Tibial artery (tissue), 4 donors: Measurements from ENCODE around the gene LRP6.
"Not testable (repeated sequence)": the region's sequence is repeated elsewhere in the genome, so short reads cannot be mapped to it uniquely, and the experiment has no call there.

Experiments
- DNase-seq, 2 donors: peaks; one replicate each; pipeline ENCODE4 v3.0.0-alpha.2; 2019
- H3K27ac ChIP-seq, 2 donors: fragments of 200-600 bp; sonication (generic) in 1 of 2; 1 replicate in 1 of 2; 2 replicates in 1 of 2; pipeline ENCODE4 v1.5.1; 2018 to 2019; ENCODE audit warnings: mild to moderate bottlenecking in 1 of 2
- H3K27me3 ChIP-seq, 2 donors: fragments of 200-600 bp; sonication (generic) in 1 of 2; one replicate each; pipeline versions ENCODE4 v1.5.1 to v1.6.0; 2016 to 2019
- H3K36me3 ChIP-seq, 3 donors: fragments of 200-600 bp; sonication (generic) in 2 of 3; one replicate each; pipeline ENCODE4 v1.5.1; 2016 to 2019; ENCODE audit warnings: mild to moderate bottlenecking in 2 of 3
- H3K4me1 ChIP-seq, 4 donors: fragments of 200-600 bp; sonication (generic) in 2 of 4; 1 replicate in 3 of 4; 2 replicates in 1 of 4; pipeline ENCODE4 v1.5.1; 2016 to 2019
- H3K4me3 ChIP-seq, 2 donors: fragments of 200-600 bp; sonication (generic) in 1 of 2; 1 replicate in 1 of 2; 2 replicates in 1 of 2; pipeline ENCODE4 v1.5.1; 2018 to 2019; ENCODE audit warnings: mild to moderate bottlenecking in 2 of 2
- H3K9me3 ChIP-seq, 3 donors: fragments of 200-600 bp; sonication (generic) in 1 of 3; one replicate each; pipeline ENCODE4 v1.5.1; 2016 to 2019
- CTCF ChIP-seq, 2 experiments: fragments of 200-600 bp in 1 of 2; fragments of 450-650 bp in 1 of 2; IDR thresholded peaks; one replicate each; pipeline ENCODE4 v1.5.1; 2017 to 2019; ENCODE audit warnings: antibody characterized with exemption in 2 of 2, mild to moderate bottlenecking in 1 of 2, moderate library complexity in 1 of 2
- intact Hi-C: fragments of 100-400 bp; cut with DNase I; formaldehyde crosslinking; loops from one replicate; pipeline ENCODE4 v1.15.0; 2023; ENCODE audit warnings: low total_unique reads

Gene LRP6

GRCh38 chr12:12266873-12267741 is at the start of gene LRP6:
TSS of gene LRP6 (minus strand) at chr12:12267044. CDS start at chr12:12266735, 309 bp downstream.
- H3K27ac ChIP-seq, result peak within 1 kb of the TSS; percentile 97 to 99
- peaks cover 0 to 20% (median 8%) of the 10 kb centered on the region in 4 donors for H3K4me1 ChIP-seq
- intact Hi-C loops, result loop anchor here (5.0 to 10.0 kb wide), 2 partner anchors 448 to 1095 kb away; partner anchors contain the start of genes CDKN1B and SMIM10L1
- peak; percentile 83 to 92 for DNase-seq
- H3K27me3 ChIP-seq, result no peaks in the 10 kb centered on the region
- no peaks in the 10 kb centered on the region for H3K9me3 ChIP-seq
- H3K36me3 ChIP-seq, result no peaks in the 10 kb centered on the region
- peak within 1 kb of the TSS; percentile 64 to 87 for H3K4me3 ChIP-seq
- no peak for TF ChIP-seq CTCF (IDR thresholded peaks at IDR 0.05)

GRCh38 chr12:12315838-12316237 is 49.0 kb upstream of the LRP6 start:
- Histone ChIP-seq H3K27ac (no peak overlapping the region), H3K4me3 (no peak overlapping the region), H3K27me3 (no peaks in the 10 kb centered on the region), H3K9me3 (no peaks in the 10 kb centered on the region), H3K36me3 (no peaks in the 10 kb centered on the region), H3K4me1 (peaks cover 0 to 15% (median 0%) of the 10 kb centered on the region in 4 donors)
- no peak for TF ChIP-seq CTCF (IDR thresholded peaks at IDR 0.05)
- intact Hi-C loops, result no loop called here
- DNase-seq, result no peak

- intact Hi-C loops, DNase-seq, H3K4me1 ChIP-seq, H3K9me3 ChIP-seq, H3K27ac ChIP-seq, H3K36me3 ChIP-seq, H3K4me3 ChIP-seq, H3K27me3 ChIP-seq: not testable (repeated sequence)
Observed at GRCh38 chr12:12310695-12311094, 43.9 kb upstream of the LRP6 start.

- no peak for TF ChIP-seq CTCF (IDR thresholded peaks at IDR 0.05)
- intact Hi-C loops, result no loop called here
- no peaks in the 10 kb centered on the region for H3K27me3 ChIP-seq
- H3K4me3 ChIP-seq, result no peak overlapping the region
- DNase-seq, result no peak
- H3K36me3 ChIP-seq, result no peaks in the 10 kb centered on the region
- H3K9me3 ChIP-seq, result no peaks in the 10 kb centered on the region
- no peaks in the 10 kb centered on the region for H3K4me1 ChIP-seq
- no peak overlapping the region for H3K27ac ChIP-seq
Observed at GRCh38 chr12:12305568-12306300, 38.9 kb upstream of the LRP6 start.

GRCh38 chr12:12302976-12303375 is 36.1 kb upstream of the LRP6 start:
- Histone ChIP-seq H3K27me3 (no peaks in the 10 kb centered on the region), H3K4me3 (no peak overlapping the region)
- no peak for DNase-seq

More at GRCh38 chr12:12302976-12303375, 36.1 kb upstream of the LRP6 start:
- no peaks in the 10 kb centered on the region for H3K9me3 ChIP-seq
- no peak overlapping the region for H3K27ac ChIP-seq
- no peaks in the 10 kb centered on the region for H3K36me3 ChIP-seq
- no peak for TF ChIP-seq CTCF (IDR thresholded peaks at IDR 0.05)
- no peaks in the 10 kb centered on the region for H3K4me1 ChIP-seq
- intact Hi-C loops, result no loop called here
